ELF-1 (cell line): ENCODE measurements around the gene A3GALT2.
"Not testable (repeated sequence)": the region's sequence is repeated elsewhere in the genome, so short reads cannot be mapped to it uniquely, and the experiment has no call there.

Source experiments
- DNase-seq: peaks from one replicate; pipeline ENCODE4 v3.0.0-alpha.2; 2016; ENCODE audit warnings: low read depth, low spot score

The A3GALT2 gene

GRCh38 chr1:33294071-33295010 is 26.6 kb downstream of the A3GALT2 start:
- DNase-seq: no peak

- no peak for DNase-seq
Observed at GRCh38 chr1:33292726-33293340, 28.1 kb downstream of the A3GALT2 start.

- DNase-seq: not testable (repeated sequence)
Observed at GRCh38 chr1:33290615-33291014, 30.3 kb downstream of the A3GALT2 start.

GRCh38 chr1:33289858-33290154 is 31.1 kb downstream of the A3GALT2 start:
- DNase-seq: no peak

GRCh38 chr1:33288976-33289857 is 31.7 kb downstream of the A3GALT2 start:
- DNase-seq: no peak

GRCh38 chr1:33287317-33287716 is 33.6 kb downstream of the A3GALT2 start:
- no peak for DNase-seq

- no peak for DNase-seq
Observed at GRCh38 chr1:33286451-33287185, 34.3 kb downstream of the A3GALT2 start.

GRCh38 chr1:33284049-33284448 is 36.8 kb downstream of the A3GALT2 start:
- DNase-seq: no peak

- DNase-seq: no peak
Observed at GRCh38 chr1:33282791-33283190, 38.1 kb downstream of the A3GALT2 start.

GRCh38 chr1:33281554-33282303 is 39.2 kb downstream of the A3GALT2 start:
- DNase-seq: no peak

GRCh38 chr1:33280091-33280661 is 40.7 kb downstream of the A3GALT2 start:
- no peak for DNase-seq

GRCh38 chr1:33277488-33278084 is 43.3 kb downstream of the A3GALT2 start:
- no peak for DNase-seq

- DNase-seq: no peak
Observed at GRCh38 chr1:33276573-33277298, 44.2 kb downstream of the A3GALT2 start.

- no peak for DNase-seq
Observed at GRCh38 chr1:33275706-33276572, 45.0 kb downstream of the A3GALT2 start.

GRCh38 chr1:33275195-33275594 is 45.7 kb downstream of the A3GALT2 start:
- no peak for DNase-seq

GRCh38 chr1:33274446-33274845 is 46.5 kb downstream of the A3GALT2 start:
- DNase-seq: no peak

GRCh38 chr1:33273961-33274371 is 46.9 kb downstream of the A3GALT2 start:
- DNase-seq: no peak

GRCh38 chr1:33273406-33273805 is 47.5 kb downstream of the A3GALT2 start:
- no peak for DNase-seq
